GM21786 (cell line): ENCODE measurements around the gene RAB1A.
"Not testable (repeated sequence)": the region's sequence is repeated elsewhere in the genome, so short reads cannot be mapped to it uniquely, and the experiment has no call there.

Source experiments
- ATAC-seq: cut with Tn5 transposase; IDR thresholded peaks from one replicate; pipeline ENCODE4 v1.9.1; 2021; ENCODE audit not compliant: unreplicated experiment

Gene RAB1A

DNA sequence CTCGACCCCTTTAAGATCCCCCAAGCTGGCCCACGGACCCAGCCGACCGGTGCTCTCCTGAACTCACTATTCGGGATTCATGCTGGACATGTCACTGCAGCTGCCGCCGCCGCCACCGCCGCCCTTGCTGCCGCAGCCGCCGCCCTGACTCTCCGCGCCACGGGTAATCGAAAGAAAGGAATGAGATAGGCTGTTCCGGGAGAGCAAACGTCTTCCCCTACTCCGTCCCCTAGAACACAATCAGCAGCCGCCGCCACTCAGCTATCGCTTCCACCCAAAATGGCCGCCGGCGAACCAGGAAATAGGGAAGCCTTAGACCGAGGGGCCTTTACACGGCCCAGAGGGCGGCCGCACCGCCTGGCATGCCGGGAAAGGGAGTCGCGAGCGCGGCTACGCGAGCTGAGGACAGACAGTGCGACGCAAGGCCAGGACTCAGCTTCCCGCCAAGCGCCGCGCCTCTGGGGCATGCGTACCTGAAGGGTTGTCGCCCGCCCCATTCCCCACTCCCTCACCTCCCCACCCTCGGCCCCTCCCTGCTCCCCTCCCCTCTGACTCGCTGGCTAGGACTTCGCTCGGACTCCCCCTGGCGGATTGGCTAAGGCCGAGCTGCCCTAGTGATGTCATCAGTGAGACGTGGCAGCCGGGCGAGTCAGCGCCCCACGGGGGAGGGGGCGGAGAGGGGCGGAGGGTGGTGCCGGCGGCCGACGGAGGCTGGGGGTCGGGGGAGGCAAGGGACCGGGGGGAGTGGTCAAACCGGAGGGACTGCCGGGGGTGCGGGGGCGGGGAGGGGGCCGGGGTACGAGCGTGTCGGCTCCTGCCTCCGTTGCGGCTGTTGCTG lies at the start of gene RAB1A:
RAB1A (minus strand) TSS at position 281 of the 838 bp plus-strand sequence; CDS start at position 90, 191 bp downstream.
- ATAC-seq: peak; percentile 96

DNA sequence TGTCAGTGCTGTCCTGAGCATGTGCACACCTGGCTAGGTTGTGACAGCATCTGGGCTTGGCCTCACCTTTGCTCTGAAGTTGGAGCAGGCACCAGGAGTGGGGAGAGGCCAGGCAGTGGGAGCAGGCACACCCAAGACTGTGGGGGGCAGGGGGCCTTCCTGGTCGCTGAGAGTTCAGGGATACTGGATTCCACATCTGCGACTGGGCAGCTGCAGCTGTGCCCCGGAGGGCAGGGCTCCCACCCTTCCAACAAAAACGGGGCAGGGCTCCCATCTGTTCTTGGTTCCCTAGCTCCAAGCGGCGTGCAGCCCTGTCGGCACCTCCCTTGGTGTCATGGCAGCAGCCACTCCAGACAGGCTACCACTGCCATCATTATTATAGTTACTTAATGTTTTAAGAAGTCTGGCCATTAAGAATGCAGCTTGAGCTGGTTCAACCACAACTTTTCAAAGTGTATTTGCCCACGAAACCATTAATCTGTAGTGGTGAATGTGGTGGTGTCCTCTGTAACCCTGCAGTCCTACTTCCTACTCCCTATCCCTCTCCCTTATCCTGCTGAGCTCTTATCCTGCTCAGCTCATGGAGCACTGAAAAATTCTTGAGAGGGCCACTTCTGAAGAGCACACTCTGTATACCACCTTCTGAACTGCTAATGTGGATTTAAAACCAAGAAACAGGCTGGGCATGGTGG lies 48.0 kb upstream of the RAB1A start:
- no peak for ATAC-seq

DNA sequence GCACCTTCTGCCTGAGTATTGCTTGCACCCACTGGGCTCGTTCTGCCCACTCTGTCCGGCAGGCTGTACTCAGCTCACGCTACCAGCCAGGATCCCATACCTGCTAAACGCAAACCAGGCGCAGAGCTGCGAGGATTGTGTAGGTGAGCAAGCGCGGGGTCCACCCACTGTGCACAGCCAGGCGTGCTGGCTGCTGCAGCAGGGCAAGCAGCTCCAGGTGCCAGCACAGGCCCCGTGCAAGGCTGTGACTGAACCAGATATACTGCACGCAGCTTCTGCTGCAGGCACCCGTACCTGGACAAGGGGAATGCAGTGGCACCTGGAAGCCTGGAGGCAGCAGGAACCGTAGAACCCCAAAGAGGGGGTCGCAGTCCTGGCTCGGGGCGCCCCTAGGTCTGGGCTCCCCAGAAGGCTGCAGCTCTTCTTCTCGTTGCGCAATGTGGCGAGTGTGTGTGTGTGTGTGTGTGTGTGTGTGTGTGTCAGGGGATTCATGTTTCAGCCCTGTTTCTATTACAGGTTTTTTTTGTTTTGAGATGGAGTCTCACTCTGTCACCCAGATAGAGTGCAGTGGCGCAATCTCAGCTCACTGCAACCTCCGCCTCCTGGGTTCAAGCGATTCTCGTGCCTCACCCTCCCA lies 46.1 kb upstream of the RAB1A start:
- no peak for ATAC-seq

DNA sequence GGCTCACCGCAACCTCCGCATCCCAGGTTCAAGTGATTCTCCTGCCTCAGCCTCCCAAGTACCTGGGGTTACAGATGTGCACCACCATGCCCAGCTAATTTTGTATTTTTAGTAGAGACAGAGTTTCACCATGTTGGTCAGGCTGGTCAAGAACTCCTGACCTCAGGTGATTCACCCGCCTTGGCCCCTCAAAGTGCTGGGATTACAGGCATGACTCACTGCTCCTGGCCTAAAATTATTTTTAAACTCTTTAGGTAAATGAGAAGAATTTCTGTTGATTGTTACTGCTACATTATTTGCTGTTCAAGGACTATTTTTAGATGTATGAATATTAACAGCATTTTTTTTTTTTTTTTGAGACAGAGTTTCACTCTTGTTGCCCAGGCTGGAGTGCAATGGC lies 44.1 kb upstream of the RAB1A start:
- ATAC-seq: not testable (repeated sequence)

DNA sequence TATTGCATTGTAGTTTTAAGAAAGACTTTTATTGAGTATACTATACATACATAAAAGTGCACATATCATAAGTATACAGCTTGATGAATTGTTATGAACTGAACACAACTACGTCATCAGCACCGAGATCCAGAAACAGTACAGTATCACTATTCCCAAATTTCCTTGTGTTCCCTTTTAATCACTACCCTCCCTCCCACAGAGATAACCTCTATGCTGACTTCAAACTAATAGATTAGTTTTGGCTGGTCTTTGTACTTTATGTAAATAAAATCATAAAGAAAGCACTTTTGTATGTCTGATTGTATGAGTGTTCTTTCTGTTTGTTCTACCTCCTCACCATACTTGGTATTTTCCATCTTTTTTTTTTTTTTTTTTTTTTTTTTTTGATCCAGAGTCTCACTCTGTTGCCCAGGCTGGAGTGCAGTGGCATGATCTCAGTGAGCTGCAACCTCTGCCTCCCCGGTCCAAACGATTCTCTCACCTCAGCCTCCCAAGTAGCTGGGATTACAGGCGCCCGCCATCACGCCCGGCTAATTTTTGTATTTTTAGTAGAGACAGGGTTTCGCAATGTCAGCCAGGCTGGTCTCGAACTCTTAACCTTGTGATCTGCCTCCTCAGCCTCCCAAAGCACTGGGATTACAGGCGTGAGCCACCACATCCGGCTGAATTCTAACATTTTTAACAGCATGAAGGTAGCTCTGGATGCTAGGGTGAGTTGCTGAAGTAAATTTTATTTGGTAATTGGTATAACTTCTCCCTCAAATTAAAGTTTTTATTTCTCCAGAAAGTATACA lies 43.3 kb upstream of the RAB1A start:
- ATAC-seq: no peak

DNA sequence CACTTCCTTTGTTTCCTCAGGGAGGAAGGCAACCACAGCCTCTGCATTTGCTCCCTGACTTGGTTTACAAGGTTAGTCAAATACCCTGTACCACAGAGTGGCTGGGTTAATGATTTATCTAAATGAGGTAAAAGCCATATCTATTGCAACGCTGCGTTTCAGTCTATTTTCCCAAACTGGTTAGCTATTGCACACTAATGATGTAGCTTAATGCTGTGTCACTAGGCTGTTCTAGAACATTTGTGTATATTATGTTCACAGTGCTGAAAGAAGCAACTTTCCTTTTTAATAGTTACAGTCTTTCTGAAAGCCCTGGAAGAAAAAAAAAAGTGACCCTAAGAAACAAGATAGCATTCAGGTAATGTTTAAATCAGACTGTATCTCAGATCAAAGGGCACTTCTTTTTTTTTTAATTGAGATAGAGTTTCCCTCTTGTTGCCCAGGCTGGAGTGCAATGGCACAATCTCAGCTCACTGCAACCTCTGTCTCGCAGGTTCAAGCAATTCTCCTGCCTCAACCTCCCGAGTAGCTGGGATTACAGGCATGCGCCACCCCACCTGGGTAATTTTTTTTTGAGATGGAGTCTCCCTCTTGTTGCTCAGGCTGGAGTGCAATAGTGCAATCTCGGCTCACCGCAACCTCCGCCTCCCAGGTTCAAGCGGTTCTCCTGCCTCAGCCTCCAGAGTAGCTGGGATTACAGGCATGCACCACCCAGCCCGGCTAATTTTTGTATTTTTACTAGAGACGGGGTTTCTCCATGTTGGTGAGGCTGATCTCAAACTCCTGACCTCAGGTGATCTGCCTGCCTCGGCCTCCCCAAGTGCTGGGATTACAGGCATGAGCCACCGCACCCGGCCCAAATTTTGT lies 40.9 kb upstream of the RAB1A start:
- ATAC-seq: not testable (repeated sequence)

DNA sequence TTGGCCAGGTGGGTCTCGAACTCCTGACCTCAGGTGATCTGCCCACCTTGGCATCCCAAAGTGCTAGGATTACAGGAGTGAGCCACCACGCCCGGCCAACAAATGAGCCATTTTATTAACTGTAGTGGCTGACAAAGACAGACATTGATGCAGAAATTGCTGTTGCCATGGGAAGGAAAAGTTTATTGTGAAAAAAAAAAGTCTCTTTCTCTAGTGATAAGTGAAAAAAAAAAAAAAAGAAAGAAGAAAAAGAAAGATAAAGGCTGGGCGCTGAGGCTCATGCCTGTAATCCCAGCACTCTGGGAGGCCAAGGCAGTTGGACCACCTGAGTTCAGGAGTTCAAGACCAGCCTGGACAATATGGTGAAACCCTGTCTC lies 39.8 kb upstream of the RAB1A start:
- ATAC-seq: no peak

DNA sequence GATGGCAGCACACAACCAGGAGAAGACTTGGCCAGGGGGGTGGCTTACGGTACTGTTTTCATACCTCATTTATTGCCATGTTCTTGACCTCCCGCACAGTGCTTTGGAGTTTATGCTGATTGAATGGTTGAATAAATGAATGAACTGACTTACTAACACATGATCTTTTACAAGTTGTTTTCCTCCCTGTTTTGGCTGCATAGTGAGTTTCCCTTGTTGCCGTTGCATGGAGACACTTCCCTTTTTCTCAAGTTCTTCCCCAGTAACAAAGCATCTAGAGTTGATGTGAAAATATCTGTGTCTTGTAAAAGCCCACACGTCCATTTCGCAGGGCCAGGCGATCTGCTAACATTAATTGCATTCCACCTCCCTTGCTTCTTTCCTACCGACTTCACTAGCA lies 35.7 kb upstream of the RAB1A start:
- ATAC-seq: no peak

DNA sequence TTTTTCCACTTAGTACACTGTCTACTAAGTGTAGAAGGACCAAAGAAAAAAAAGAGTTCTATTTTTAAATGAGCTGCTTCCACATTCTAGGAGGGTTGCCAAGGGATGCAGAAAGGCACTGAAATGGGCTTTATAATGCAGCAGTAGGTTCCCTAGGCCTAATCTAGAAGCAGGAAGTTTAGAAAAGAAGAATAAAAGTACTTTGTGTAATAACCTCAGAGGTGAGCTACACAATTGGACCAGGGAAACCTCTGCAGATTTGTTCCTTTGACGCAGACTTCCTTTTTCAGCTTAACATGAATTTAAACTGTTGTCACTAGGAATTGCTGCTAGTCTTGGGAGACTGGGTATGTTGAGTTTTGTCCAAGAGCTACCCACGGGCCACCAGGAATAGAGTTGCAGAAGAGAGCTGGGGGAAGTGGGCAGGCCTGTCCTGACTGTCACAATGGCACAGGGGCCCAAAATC lies 34.6 kb upstream of the RAB1A start:
- ATAC-seq: no peak

DNA sequence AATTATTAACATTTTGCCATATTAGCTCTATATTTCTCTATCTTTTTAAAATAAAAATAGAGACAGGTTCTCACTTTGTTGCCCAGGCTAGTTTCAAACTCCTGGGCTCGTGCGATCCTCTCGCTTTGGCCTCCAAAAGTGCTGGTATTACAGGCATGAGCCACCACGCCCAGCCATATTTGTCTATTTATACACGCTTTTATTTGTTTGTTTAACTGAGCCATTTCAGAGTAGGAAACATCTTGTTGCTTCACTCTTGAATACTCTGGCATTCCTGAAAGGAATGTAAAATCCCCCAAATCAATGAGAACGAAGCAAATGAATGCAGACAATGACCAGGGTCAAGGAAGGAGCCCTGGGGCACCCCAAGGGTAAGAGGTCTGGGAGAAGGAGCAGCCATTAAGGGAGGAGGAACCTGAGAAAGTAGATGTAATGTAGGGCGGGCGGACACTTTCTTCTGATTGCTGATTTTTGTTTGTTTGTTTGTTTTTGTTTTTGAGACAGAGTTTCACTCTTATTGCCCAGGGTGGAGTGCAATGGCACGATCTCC lies 31.7 kb upstream of the RAB1A start:
- no peak for ATAC-seq

DNA sequence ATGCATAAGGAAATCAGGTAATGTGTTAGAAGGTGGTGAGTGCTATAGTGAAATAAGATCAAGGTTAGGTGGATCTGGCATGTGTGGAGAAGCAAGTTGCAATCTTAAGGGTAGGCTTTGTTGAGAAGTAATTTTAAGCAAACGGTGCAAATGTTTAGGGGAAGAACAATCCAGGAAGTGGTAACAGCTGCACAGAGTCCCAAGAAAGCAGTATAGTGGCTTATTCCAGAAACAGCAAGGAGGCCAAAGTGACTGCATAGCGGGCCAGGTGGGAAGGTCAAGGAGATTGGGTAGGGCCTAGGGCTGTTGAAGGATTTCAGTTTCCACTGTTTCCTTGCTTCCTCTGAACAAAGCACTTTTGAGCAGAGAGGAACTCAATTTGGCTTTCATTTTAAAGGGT lies 30.0 kb upstream of the RAB1A start:
- no peak for ATAC-seq

DNA sequence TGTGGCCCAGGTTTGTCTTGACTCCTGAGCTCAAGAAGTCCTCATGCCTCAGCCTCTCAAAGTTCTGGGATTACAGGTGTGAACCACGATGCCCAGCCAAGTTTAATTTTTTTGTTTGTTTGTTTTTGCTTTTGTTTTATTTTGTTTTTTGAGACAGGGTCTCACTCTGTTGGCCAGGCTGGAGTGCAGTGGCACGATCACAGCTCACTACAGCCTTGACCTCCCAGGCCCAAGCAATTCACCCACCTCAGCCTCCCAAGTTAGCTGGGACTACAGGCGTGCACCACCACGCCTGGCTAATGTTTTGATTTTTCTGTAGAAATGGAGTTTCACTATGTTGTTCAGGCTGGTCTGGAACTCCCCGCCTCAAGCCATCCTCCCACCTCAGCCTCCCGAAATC lies 29.4 kb upstream of the RAB1A start:
- ATAC-seq: no peak

DNA sequence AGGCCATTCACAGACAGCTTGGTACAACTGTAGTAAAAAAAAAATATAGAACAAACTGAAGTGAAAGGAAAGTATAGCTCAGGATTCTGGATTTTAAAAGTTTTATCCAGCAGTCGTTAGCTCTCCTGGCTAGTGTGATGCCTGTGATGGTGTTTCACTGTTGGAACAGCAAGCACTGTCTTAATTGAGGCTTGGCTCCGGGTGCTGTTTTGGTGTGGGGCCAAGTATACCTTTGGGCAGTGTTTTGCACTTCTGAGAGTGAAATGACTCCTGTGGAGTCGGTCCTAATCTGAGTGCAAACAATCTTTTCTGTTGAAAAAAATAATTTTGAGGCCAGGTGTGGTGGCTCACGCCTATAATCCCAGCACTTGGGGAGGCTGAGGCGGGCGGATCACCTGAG lies 28.7 kb upstream of the RAB1A start:
- no peak for ATAC-seq

DNA sequence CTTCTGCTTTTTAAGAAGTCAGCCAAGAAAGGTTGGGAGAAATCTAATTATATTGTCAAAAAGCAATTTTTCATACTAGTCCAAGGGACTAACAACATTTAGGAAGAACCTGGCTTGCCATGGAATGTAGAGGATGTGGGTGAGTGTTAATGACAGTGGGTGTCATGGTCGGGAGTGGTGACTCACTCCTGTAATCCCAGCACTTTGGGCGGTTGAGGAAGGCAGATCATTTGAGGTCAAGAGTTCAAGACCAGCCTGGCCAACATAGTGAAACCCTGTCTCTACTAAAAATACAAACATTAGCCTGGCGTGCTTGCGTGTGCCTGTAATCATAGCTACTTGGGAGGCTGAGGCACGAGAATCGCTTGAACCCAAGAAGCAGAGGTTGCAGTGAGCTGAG lies 27.9 kb upstream of the RAB1A start:
- ATAC-seq: not testable (repeated sequence)

DNA sequence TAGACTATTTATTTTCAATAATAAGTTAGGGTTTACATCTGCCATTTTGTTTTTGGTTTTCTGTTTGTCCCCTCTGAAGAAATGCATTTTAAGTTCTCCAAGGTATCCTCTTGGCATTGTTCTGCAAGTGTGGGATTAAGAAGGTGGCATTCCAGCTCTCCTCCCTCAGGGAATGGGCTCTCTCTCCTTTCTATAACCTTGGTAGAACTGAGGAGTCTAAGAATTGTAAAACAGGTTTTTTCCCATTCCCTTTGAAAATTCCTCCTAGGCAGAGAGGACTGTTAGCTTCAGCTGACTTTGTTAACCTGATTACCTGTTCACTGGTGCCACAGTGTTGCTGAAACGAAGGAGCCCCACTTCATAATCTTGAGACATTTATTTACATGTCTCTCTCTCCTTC lies 26.1 kb upstream of the RAB1A start:
- ATAC-seq: no peak

DNA sequence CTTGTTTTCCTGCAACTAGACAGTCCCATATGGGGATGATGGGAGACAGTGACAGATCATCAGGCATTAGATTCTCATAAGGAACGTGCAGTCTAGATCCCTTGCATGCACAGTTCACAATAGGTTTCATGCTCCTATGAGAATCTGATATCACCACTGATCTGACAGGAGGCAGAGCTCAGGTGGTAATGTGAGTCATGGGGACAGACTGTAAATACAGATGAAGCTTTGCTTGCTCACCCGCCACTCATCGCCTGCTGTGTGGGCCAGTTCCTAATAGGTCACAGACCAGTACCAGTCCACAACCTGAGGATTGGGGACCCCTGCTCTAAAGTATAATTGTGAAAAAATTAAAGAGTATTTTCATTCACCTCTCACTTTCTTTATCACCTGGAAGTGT lies 23.6 kb upstream of the RAB1A start:
- ATAC-seq: no peak

DNA sequence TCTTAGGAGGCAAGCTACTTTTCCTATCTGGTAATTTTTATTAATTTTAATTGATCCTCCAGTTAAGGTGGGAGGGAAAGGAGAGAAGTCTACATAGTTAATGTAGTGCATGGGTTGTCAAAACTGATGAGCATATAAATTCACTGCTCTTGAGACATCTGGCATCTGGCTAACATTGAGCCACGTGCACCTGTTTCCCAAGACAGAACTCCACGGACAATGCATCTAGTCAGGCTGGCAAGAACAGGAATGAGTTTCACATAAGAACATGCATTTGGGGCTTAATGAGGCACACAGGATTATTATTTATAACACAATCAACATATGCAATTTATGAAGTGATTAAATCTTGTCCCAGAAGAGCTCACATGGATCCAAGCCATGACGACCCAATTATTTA lies 16.2 kb upstream of the RAB1A start:
- no peak for ATAC-seq

DNA sequence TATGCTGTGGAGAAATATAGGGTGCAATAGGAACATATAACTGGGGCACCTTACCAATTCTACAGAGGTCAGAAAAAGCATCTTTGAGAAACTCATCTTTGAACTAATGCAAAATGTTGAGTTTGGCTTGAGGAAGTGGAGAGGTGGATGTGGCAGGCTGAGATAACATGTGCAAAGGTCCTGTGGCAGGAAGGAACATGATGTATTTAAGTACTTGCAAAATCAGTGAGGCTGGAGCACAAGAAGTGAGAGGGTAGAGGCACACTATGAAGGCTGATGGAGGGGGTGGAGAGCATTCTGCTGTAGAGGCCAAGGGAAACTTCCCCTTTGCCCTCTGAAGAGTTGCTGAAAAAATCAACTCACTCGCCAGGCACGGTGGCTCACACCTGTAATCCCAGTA lies 14.7 kb upstream of the RAB1A start:
- no peak for ATAC-seq

DNA sequence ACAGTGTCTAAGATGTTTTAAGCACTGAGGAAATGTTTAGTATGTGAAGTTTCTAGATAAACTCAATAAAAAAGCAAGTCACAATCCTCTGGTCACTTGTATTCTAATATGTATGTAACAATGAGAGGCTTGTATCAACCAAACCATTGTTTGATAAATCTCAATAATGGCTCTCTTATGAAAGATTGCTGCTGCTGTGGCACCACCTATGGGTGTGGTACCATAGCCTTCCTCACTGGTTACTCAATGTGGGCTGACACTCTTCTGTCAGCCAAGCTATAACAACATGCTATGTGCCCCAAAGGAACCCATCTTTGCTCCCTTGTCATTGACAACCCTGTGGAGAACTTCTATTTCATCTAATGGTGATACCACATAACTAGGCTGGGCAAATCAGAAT lies 12.6 kb upstream of the RAB1A start:
- ATAC-seq: no peak

DNA sequence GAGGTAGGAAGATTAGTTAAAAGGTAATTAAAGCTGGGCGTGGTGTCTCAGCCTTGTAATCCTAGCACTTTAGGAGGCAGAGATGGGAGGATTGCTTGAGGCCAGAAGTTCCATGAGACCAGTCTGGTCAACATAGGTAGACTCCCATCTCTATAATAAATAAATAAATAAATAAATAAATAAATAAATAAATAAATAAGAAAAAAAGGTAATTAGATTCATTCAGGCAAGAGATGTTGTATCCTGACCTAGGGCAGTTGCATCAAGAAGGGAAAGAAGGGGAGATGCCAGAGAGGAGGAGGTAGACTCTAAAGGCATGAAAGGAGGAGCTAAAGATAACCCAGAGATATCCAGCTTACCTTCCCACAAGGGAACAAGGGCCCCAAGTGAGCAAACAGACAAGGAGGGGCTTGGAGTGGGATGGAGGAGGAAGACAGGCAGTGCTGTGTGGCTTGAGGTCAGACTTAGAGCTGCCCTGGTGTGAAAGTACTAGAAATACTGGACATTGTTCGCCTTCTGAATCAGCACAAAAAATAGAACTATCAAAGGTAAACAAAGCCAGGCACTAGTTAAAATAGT lies 7.4 kb upstream of the RAB1A start:
- no peak for ATAC-seq
